Gastrocnemius medialis (tissue), 4 donors: ENCODE results near the gene DEGS2. TPM values are rescaled to one million over a fixed set of nuclear protein-coding genes. Genes with fewer than 3 reads are reported as not detected.

Source experiments
- ATAC-seq, 2 donors: fragments of 150-250 bp; one replicate each; pipeline ENCODE4 v1.9.1; 2016
- DNase-seq, 2 donors: peaks; one replicate each; pipeline ENCODE4 v3.0.0-alpha.2; 2019
- H3K27ac ChIP-seq, 4 donors: fragments of 200-600 bp; sonication (generic); 1 replicate in 1 of 4; 2 replicates in 3 of 4; pipeline ENCODE4 v1.5.1; 2016 to 2018; ENCODE audit warnings: mild to moderate bottlenecking in 2 of 4, moderate library complexity in 1 of 4
- H3K27me3 ChIP-seq, 3 donors: fragments of 200-600 bp; sonication (generic) in 2 of 3; 1 replicate in 1 of 3; 2 replicates in 2 of 3; pipeline versions ENCODE4 v1.5.1 to v1.6.0; 2016 to 2019; ENCODE audit warnings: mild to moderate bottlenecking in 1 of 3, moderate library complexity in 1 of 3
- H3K36me3 ChIP-seq, 2 donors: fragments of 200-600 bp; sonication (generic) in 1 of 2; one replicate each; pipeline ENCODE4 v1.5.1; 2017 to 2018
- H3K4me1 ChIP-seq, 2 donors: fragments of 200-600 bp; sonication (generic) in 1 of 2; one replicate each; pipeline ENCODE4 v1.5.1; 2016 to 2017; ENCODE audit warnings: mild to moderate bottlenecking in 2 of 2
- H3K4me3 ChIP-seq, 4 donors: fragments of 200-600 bp; sonication (generic) in 3 of 4; 1 replicate in 1 of 4; 2 replicates in 3 of 4; pipeline ENCODE4 v1.5.1; 2016 to 2019; ENCODE audit warnings: mild to moderate bottlenecking in 2 of 4
- H3K9me3 ChIP-seq, 3 donors: fragments of 200-600 bp; sonication (generic) in 2 of 3; 1 replicate in 1 of 3; 2 replicates in 2 of 3; pipeline ENCODE4 v1.5.1; 2016 to 2019
- CTCF ChIP-seq, 5 experiments: fragments of 450-650 bp in 3 of 5; fragments of 200-600 bp in 2 of 5; sonication (generic) in 2 of 5; IDR thresholded peaks in 4 of 5; conservative IDR thresholded peaks in 1 of 5; 1 replicate in 4 of 5; 2 replicates in 1 of 5; pipeline ENCODE4 v1.5.1; 2016 to 2019; ENCODE audit warnings: antibody characterized with exemption in 5 of 5, mild to moderate bottlenecking in 3 of 5, moderate library complexity in 3 of 5
- POLR2A ChIP-seq, 2 donors: fragments of 450-650 bp; IDR thresholded peaks; one replicate each; pipeline ENCODE4 v1.6.1; 2017; ENCODE audit warnings: antibody characterized with exemption in 2 of 2, mild to moderate bottlenecking in 2 of 2, moderate library complexity in 2 of 2
- in situ Hi-C, 4 donors: fragments of 200-750 bp; cut with MboI; loops; one replicate each; pipeline versions ENCODE4 v1.15.0 to v1.8.0; 2017; ENCODE audit warnings: low sequenced_read_pairs in 4 of 4
- intact Hi-C: fragments of 100-400 bp; cut with DNase I; formaldehyde crosslinking; loops from one replicate; pipeline ENCODE4 v1.15.1; 2023; ENCODE audit warnings: low total_unique reads
- total RNA-seq, 4 donors: library from RNA; depleted of rRNA; stranded (reverse); fragments of >200 nt; gene quantifications; one replicate each; pipeline versions ENCODE4 v1.1.0 to v1.2.3, GENCODE V29; 2016

The DEGS2 gene
- total RNA-seq, 4 donors from 2014 or later = 0.22 to 0.75 (median 0.66) TPM; not detected in 1

DNA sequence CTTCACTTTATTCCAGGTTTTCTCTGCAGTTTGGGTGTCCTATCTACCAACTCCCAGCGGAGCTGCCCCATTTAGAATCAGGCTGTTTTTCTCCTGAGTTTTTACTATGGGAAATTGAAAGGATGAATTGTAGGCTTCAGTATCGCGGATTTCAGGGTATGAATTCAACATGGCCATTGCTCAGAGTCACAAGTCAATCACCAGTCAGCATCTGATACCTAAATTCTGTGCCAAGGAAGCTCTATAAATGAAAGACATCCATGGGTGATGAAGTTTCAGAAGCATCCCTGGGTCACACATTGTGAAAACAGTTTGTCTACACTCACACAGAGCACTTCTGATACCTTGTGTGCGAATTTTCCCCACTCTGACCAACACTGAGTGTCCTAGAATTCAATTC, 43.7 kb upstream of the DEGS2 start:
- Histone ChIP-seq H3K27me3 (no peaks in the 10 kb centered on the region), H3K4me1 (peaks cover 0 to 3% of the 10 kb centered on the region in 2 donors), H3K36me3 (no peaks in the 10 kb centered on the region), H3K9me3 (no peaks in the 10 kb centered on the region), H3K4me3 (no peak overlapping the region), H3K27ac (no peak overlapping the region)
- no peak for DNase-seq
- ATAC-seq = no peak
- no peak for TF ChIP-seq CTCF (IDR thresholded peaks at IDR 0.05 in 4 of 5, conservative IDR thresholded peaks at IDR 0.05 in 1 of 5)
- TF ChIP-seq POLR2A (IDR thresholded peaks at IDR 0.05) = no peak
- intact Hi-C loops = no loop called here
- in situ Hi-C loops = no loop called here

GRCh38 chr14:100202712-100203111, 43.3 kb upstream of the DEGS2 start:
- H3K27ac ChIP-seq = no peak overlapping the region
- in situ Hi-C loops = no loop called here
- DNase-seq = no peak

GRCh38 chr14:100201701-100202100, 42.3 kb upstream of the DEGS2 start:
- ATAC-seq = no peak
- in situ Hi-C loops = no loop called here

More at GRCh38 chr14:100202712-100203111, 43.3 kb upstream of the DEGS2 start:
- H3K4me1 ChIP-seq = peaks cover 0 to 3% of the 10 kb centered on the region in 2 donors
- ATAC-seq = no peak
- H3K4me3 ChIP-seq = no peak overlapping the region
- H3K9me3 ChIP-seq = no peaks in the 10 kb centered on the region
- intact Hi-C loops = no loop called here
- no peaks in the 10 kb centered on the region for H3K36me3 ChIP-seq
- H3K27me3 ChIP-seq = no peaks in the 10 kb centered on the region
- TF ChIP-seq CTCF (IDR thresholded peaks at IDR 0.05 in 4 of 5, conservative IDR thresholded peaks at IDR 0.05 in 1 of 5) = no peak
- TF ChIP-seq POLR2A (IDR thresholded peaks at IDR 0.05) = no peak

DNA sequence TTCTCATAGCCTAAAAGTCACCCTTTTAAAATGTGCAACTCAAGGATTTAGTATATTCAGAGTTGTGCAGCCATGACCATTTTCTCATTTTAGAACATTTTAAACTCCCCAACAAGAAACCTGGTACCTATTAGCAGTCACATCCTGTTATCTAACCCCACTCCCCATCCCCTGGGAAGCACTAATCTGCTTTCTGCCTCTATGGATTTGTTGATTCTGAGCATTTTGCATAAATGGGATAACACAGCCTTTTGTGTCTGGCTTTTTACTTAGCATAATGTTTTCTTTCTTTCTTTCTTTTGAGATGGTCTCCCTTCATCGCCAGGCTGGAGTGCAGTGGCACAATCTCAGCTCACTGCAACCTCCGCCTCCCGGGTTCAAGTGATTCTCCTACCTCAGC, 40.9 kb upstream of the DEGS2 start:
- H3K36me3 ChIP-seq = no peaks in the 10 kb centered on the region
- no peak for DNase-seq
- no peak overlapping the region for H3K27ac ChIP-seq
- no peak overlapping the region for H3K4me3 ChIP-seq
- in situ Hi-C loops (no loop called here), intact Hi-C loops (no loop called here)
- H3K4me1 ChIP-seq = peaks cover 0 to 3% of the 10 kb centered on the region in 2 donors
- H3K9me3 ChIP-seq = no peaks in the 10 kb centered on the region
- no peak for ATAC-seq
- TF ChIP-seq POLR2A (IDR thresholded peaks at IDR 0.05) = no peak
- no peak for TF ChIP-seq CTCF (IDR thresholded peaks at IDR 0.05 in 4 of 5, conservative IDR thresholded peaks at IDR 0.05 in 1 of 5)
- no peaks in the 10 kb centered on the region for H3K27me3 ChIP-seq

More at GRCh38 chr14:100201701-100202100, 42.3 kb upstream of the DEGS2 start:
- TF ChIP-seq CTCF (IDR thresholded peaks at IDR 0.05 in 4 of 5, conservative IDR thresholded peaks at IDR 0.05 in 1 of 5) = no peak
- TF ChIP-seq POLR2A (IDR thresholded peaks at IDR 0.05) = no peak
- peaks cover 0 to 3% of the 10 kb centered on the region in 2 donors for H3K4me1 ChIP-seq
- H3K27me3 ChIP-seq = no peaks in the 10 kb centered on the region
- intact Hi-C loops = no loop called here
- DNase-seq = no peak
- no peak overlapping the region for H3K4me3 ChIP-seq
- no peaks in the 10 kb centered on the region for H3K36me3 ChIP-seq
- H3K27ac ChIP-seq = no peak overlapping the region
- H3K9me3 ChIP-seq = no peaks in the 10 kb centered on the region
